Panc1 (cell line): ENCODE data around the gene TRAK1.

ENCODE experiments used
- CTCF ChIP-seq: fragments of 450-650 bp; IDR thresholded peaks from 2 replicates; pipeline ENCODE4 v1.5.1; 2017; ENCODE audit warnings: mild to moderate bottlenecking
- POLR2AphosphoS5 ChIP-seq: IDR thresholded peaks from 2 replicates; pipeline ENCODE4 v1.6.1; 2012; ENCODE audit warnings: mild to moderate bottlenecking, low read depth, low read length, moderate library complexity
- REST ChIP-seq, 2 experiments: IDR thresholded peaks; 2 replicates each; pipeline ENCODE4 v1.6.1; 2011 to 2012; ENCODE audit warnings: low read depth in 2 of 2, control low read depth in 1 of 2, low read length in 1 of 2, mild to moderate bottlenecking in 1 of 2, moderate library complexity in 1 of 2; ENCODE audit not compliant: insufficient read depth in 1 of 2
- SIN3A ChIP-seq: IDR thresholded peaks from 2 replicates; pipeline ENCODE4 v1.6.1; 2012; ENCODE audit warnings: low read depth, mild to moderate bottlenecking, low read length, moderate library complexity, borderline replicate concordance; ENCODE audit not compliant: insufficient read depth
- TCF7L2 ChIP-seq: IDR thresholded peaks from 2 replicates; pipeline ENCODE4 v1.6.1; 2011; ENCODE audit warnings: mild to moderate bottlenecking, low read depth, low read length, inconsistent platforms

- TF ChIP-seq REST (IDR thresholded peaks at IDR 0.05; ENCODE audit: insufficient read depth in 1 of 2, low read depth in 2 of 2, low read length in 1 of 2): no peak
- no peak for TF ChIP-seq CTCF
- no peak for TF ChIP-seq SIN3A
- TF ChIP-seq POLR2AphosphoS5: no peak
- no peak for TF ChIP-seq TCF7L2
These were observed 849 bp downstream of the TRAK1 start for GRCh38 chr3:42092006-42092405.
